PFSK-1 (cell line): Measurements from ENCODE around the gene IVNS1ABP.

Experiments used
- FOXP2 ChIP-seq: optimal IDR thresholded peaks from 2 replicates; pipeline ENCODE3; 2011; ENCODE audit warnings: borderline replicate concordance, control low read depth, inconsistent platforms; ENCODE audit not compliant: insufficient read depth; ENCODE audit errors: extremely low read length, extremely low read depth
- POLR2AphosphoS5 ChIP-seq: IDR thresholded peaks from 2 replicates; pipeline ENCODE4 v1.6.1; 2012; ENCODE audit warnings: low read depth, mild to moderate bottlenecking, control low read depth, low read length, moderate library complexity
- REST ChIP-seq, 2 experiments: IDR thresholded peaks; 2 replicates each; pipeline versions ENCODE4 v1.6.1 to v1.8.0; 2011 to 2012; ENCODE audit warnings: low read depth in 2 of 2, low read length in 2 of 2, control low read depth in 1 of 2, inconsistent platforms in 1 of 2, mild to moderate bottlenecking in 1 of 2, moderate library complexity in 1 of 2; ENCODE audit not compliant: insufficient read depth in 1 of 2
- SIN3A ChIP-seq: IDR thresholded peaks from 2 replicates; pipeline ENCODE4 v1.6.1; 2012; ENCODE audit warnings: mild to moderate bottlenecking, low read length, moderate library complexity, borderline replicate concordance; ENCODE audit not compliant: insufficient read depth
- TAF1 ChIP-seq: IDR thresholded peaks from 2 replicates; pipeline ENCODE4 v1.6.1; 2012; ENCODE audit warnings: low read length, control low read depth, borderline replicate concordance; ENCODE audit not compliant: insufficient read depth

Gene IVNS1ABP

GRCh38 chr1:185342672-185343259, 25.7 kb upstream of the IVNS1ABP start:
- TF ChIP-seq FOXP2 = no peak
- TF ChIP-seq POLR2AphosphoS5 = no peak
- TF ChIP-seq SIN3A = no peak
- TF ChIP-seq TAF1 = no peak
- TF ChIP-seq REST (IDR thresholded peaks at IDR 0.05; ENCODE audit: insufficient read depth in 1 of 2, low read depth in 2 of 2, low read length in 2 of 2) = no peak

GRCh38 chr1:185342017-185342416, 25.0 kb upstream of the IVNS1ABP start:
- TF ChIP-seq REST (IDR thresholded peaks at IDR 0.05; ENCODE audit: insufficient read depth in 1 of 2, low read depth in 2 of 2, low read length in 2 of 2) = no peak
- no peak for TF ChIP-seq TAF1
- TF ChIP-seq POLR2AphosphoS5 = no peak
- TF ChIP-seq FOXP2 = no peak
- no peak for TF ChIP-seq SIN3A

GRCh38 chr1:185341196-185341781, 24.2 kb upstream of the IVNS1ABP start:
- TF ChIP-seq SIN3A (no peak), FOXP2 (no peak), TAF1 (no peak), REST (IDR thresholded peaks at IDR 0.05; ENCODE audit: insufficient read depth in 1 of 2, low read depth in 2 of 2, low read length in 2 of 2) (no peak), POLR2AphosphoS5 (no peak)

GRCh38 chr1:185338719-185339622, 21.9 kb upstream of the IVNS1ABP start:
- TF ChIP-seq FOXP2 (no peak), SIN3A (no peak), TAF1 (no peak), POLR2AphosphoS5 (no peak), REST (IDR thresholded peaks at IDR 0.05; ENCODE audit: insufficient read depth in 1 of 2, low read depth in 2 of 2, low read length in 2 of 2) (no peak)
